SK-N-SH (cell line): ENCODE measurements around the gene RGS7BP. TPM values are rescaled to one million over a fixed set of nuclear protein-coding genes. Genes with fewer than 3 reads are reported as not detected.

Source experiments
- CTCF ChIA-PET: fragments of 300-600, 350-600 bp; formaldehyde crosslinking; extraction: SDS; loops from one replicate; lab custom pipeline; 2021; lab: Yijun Ruan, JAX
- POLR2A ChIA-PET: fragments of 350-600 bp; sonication (Branson Sonifier 250); formaldehyde crosslinking; extraction: SDS; loops from one replicate; lab custom pipeline; 2020; ENCODE audit warnings: antibody characterized with exemption, inconsistent platforms; lab: Yijun Ruan, JAX
- DNase-seq: peaks from one replicate; pipeline ENCODE4 v3.0.0; 2012
- H2AFZ ChIP-seq: fragments of 200-600 bp; sonication (generic); 2 replicates; pipeline ENCODE4 v1.8.1; 2016; ENCODE audit warnings: antibody characterized with exemption, mild to moderate bottlenecking, low read depth
- H3F3A ChIP-seq: fragments of 200-600 bp; sonication (generic); replicated peaks from 2 replicates; pipeline ENCODE3; 2016; ENCODE audit warnings: antibody characterized with exemption, mild to moderate bottlenecking; ENCODE audit not compliant: insufficient read depth
- H3K27ac ChIP-seq, 2 experiments: fragments of 200-500 bp in 1 of 2; fragments of 200-600 bp in 1 of 2; sonication (Bioruptor generic) in 1 of 2; sonication (generic), shearing (Covaris generic) in 1 of 2; 2 replicates each; pipeline versions ENCODE4 v1.5.1 to v1.6.1; 2014 to 2016; ENCODE audit warnings: low read depth in 2 of 2, inconsistent platforms in 1 of 2, low read length in 1 of 2, mild to moderate bottlenecking in 1 of 2, mixed read lengths in 1 of 2
- H3K27me3 ChIP-seq: fragments of 200-600 bp; sonication (generic), shearing (Covaris generic); 2 replicates; pipeline ENCODE4 v1.6.1; 2016; ENCODE audit warnings: mixed run types; ENCODE audit not compliant: insufficient read depth
- H3K36me3 ChIP-seq, 2 experiments: fragments of 200-500 bp in 1 of 2; fragments of 200-600 bp in 1 of 2; sonication (Bioruptor generic) in 1 of 2; sonication (generic) in 1 of 2; replicated peaks in 1 of 2; 2 replicates each; pipeline versions ENCODE3 to v1.5.1; 2014 to 2016; ENCODE audit warnings: low read length in 1 of 2, mild to moderate bottlenecking in 1 of 2; ENCODE audit not compliant: insufficient read depth in 2 of 2, control insufficient read depth in 1 of 2
- H3K4me1 ChIP-seq, 2 experiments: fragments of 200-500 bp in 1 of 2; fragments of 200-600 bp in 1 of 2; sonication (Bioruptor generic) in 1 of 2; sonication (generic), shearing (Covaris generic) in 1 of 2; 2 replicates each; pipeline versions ENCODE4 v1.5.1 to v1.6.1; 2014 to 2016; ENCODE audit warnings: low read depth in 1 of 2, low read length in 1 of 2, mixed run types in 1 of 2; ENCODE audit not compliant: insufficient read depth in 2 of 2, control insufficient read depth in 1 of 2
- H3K4me2 ChIP-seq: fragments of 200-600 bp; sonication (generic), shearing (Covaris generic); 2 replicates; pipeline ENCODE4 v1.6.1; 2017; ENCODE audit warnings: mixed run types
- H3K4me3 ChIP-seq, 2 experiments: fragments of 200-500 bp in 1 of 2; fragments of 200-600 bp in 1 of 2; sonication (Bioruptor generic) in 1 of 2; sonication (generic), shearing (Covaris generic) in 1 of 2; 2 replicates each; pipeline versions ENCODE4 v1.5.1 to v1.8.1; 2014 to 2016; ENCODE audit warnings: low read depth in 2 of 2, inconsistent platforms in 1 of 2, low read length in 1 of 2, mild to moderate bottlenecking in 1 of 2, mixed read lengths in 1 of 2, moderate library complexity in 1 of 2
- H3K79me2 ChIP-seq: fragments of 200-600 bp; sonication (generic); 2 replicates; pipeline ENCODE4 v1.8.1; 2017; ENCODE audit warnings: mild to moderate bottlenecking; ENCODE audit not compliant: insufficient read depth
- H3K9ac ChIP-seq: fragments of 200-600 bp; sonication (generic); 2 replicates; pipeline ENCODE4 v1.6.1; 2017; ENCODE audit warnings: mixed run types
- H3K9me2 ChIP-seq: fragments of 200-600 bp; sonication (generic); 2 replicates; pipeline ENCODE4 v1.6.1; 2017; ENCODE audit warnings: mixed run types
- H3K9me3 ChIP-seq: fragments of 200-600 bp; sonication (generic); 2 replicates; pipeline ENCODE4 v1.6.1; 2017; ENCODE audit warnings: mixed run types, mild to moderate bottlenecking, moderate library complexity
- H4K20me1 ChIP-seq: fragments of 200-600 bp; sonication (generic); 2 replicates; pipeline ENCODE4 v1.6.1; 2017; ENCODE audit warnings: mild to moderate bottlenecking, mixed run types; ENCODE audit not compliant: insufficient read depth
- CHD2 ChIP-seq: fragments of 150-350 bp; IDR thresholded peaks from 2 replicates; pipeline ENCODE4 v1.6.1; 2018; ENCODE audit warnings: low read length; ENCODE audit not compliant: partially characterized antibody
- EP300 ChIP-seq, 2 experiments: IDR thresholded peaks; 2 replicates each; pipeline versions ENCODE4 v1.4.0 to v1.6.1; 2012; ENCODE audit warnings: borderline replicate concordance in 1 of 2, low read depth in 1 of 2, low read length in 1 of 2
- FOXJ3 ChIP-seq: sonication (generic); formaldehyde crosslinking; IDR thresholded peaks from 2 replicates; pipeline ENCODE4 v1.5.1; 2020; ENCODE audit warnings: mild to moderate bottlenecking, missing genetic modification reagents
- FOXM1 ChIP-seq: IDR thresholded peaks from 2 replicates; pipeline ENCODE4 v1.4.0; 2012; ENCODE audit warnings: low read depth, mild to moderate bottlenecking
- GABPA ChIP-seq: IDR thresholded peaks from 2 replicates; pipeline ENCODE4 v1.4.0; 2012; ENCODE audit warnings: low read depth, mild to moderate bottlenecking
- MAX ChIP-seq: IDR thresholded peaks from 2 replicates; pipeline ENCODE4 v1.4.0; 2012; ENCODE audit warnings: low read depth
- MEF2A ChIP-seq: IDR thresholded peaks from 2 replicates; pipeline ENCODE4 v1.4.0; 2012; ENCODE audit warnings: low read depth, borderline replicate concordance
- MXI1 ChIP-seq: IDR thresholded peaks from 2 replicates; pipeline ENCODE4 v1.6.1; 2012; ENCODE audit warnings: mild to moderate bottlenecking, low read depth, low read length, improper control_type of control experiment
- NRF1 ChIP-seq: IDR thresholded peaks from 2 replicates; pipeline ENCODE4 v1.6.1; 2012; ENCODE audit warnings: low read depth, mild to moderate bottlenecking, low read length
- POLR2AphosphoS5 ChIP-seq: IDR thresholded peaks from 2 replicates; pipeline ENCODE4 v1.6.1; 2012; ENCODE audit warnings: low read depth, low read length
- RAD21 ChIP-seq: IDR thresholded peaks from 2 replicates; pipeline ENCODE4 v1.6.1; 2012; ENCODE audit warnings: mild to moderate bottlenecking, low read length
- RFX5 ChIP-seq: IDR thresholded peaks from 2 replicates; pipeline ENCODE4 v1.6.1; 2012; ENCODE audit warnings: mild to moderate bottlenecking, improper control_type of control experiment, low read length
- SMC3 ChIP-seq: IDR thresholded peaks from 2 replicates; pipeline ENCODE4 v1.6.1; 2012; ENCODE audit warnings: low read depth, low read length, improper control_type of control experiment
- TAF1 ChIP-seq: IDR thresholded peaks from 2 replicates; pipeline ENCODE4 v1.6.1; 2012; ENCODE audit warnings: low read depth, mild to moderate bottlenecking, low read length, moderate library complexity, borderline replicate concordance
- TCF12 ChIP-seq: IDR thresholded peaks from 2 replicates; pipeline ENCODE4 v1.4.0; 2012
- TEAD4 ChIP-seq: IDR thresholded peaks from 2 replicates; pipeline ENCODE4 v1.4.0; 2012; ENCODE audit warnings: mild to moderate bottlenecking, borderline replicate concordance; ENCODE audit not compliant: insufficient read depth
- YY1 ChIP-seq: IDR thresholded peaks from 2 replicates; pipeline ENCODE4 v1.4.0; 2012; ENCODE audit warnings: low read depth, mild to moderate bottlenecking
- WGBS: methylation state at CpG from one replicate; pipeline ENCODE4 v1.1.6; 2017; ENCODE audit warnings: low lambda C conversion rate; 5-methylcytosine and 5-hydroxymethylcytosine counted together
- polyA plus RNA-seq, 3 experiments: library from polyadenylated mRNA; depleted of rRNA; stranded (reverse); fragments of >200 nt; gene quantifications; 2 replicates each; pipeline ENCODE4 v1.2.3, GENCODE V29; 2012
- TF ChIP-seq, protein P1 (sequence below): IDR thresholded peaks from 2 replicates; pipeline ENCODE4 v1.4.0; 2012; ENCODE audit warnings: low read depth, borderline replicate concordance
- TF ChIP-seq, protein P2 (sequence below): fragments of 150-350 bp; IDR thresholded peaks from 2 replicates; pipeline ENCODE4 v1.6.1; 2016; ENCODE audit warnings: mild to moderate bottlenecking, low read depth, low read length
- TF ChIP-seq, protein P3 (sequence below): IDR thresholded peaks from 2 replicates; pipeline ENCODE4; 2012

RGS7BP gene
- polyA plus RNA-seq, 1 of the 3 experiments (the other 2 are of a cell fraction), result not detected

DNA sequence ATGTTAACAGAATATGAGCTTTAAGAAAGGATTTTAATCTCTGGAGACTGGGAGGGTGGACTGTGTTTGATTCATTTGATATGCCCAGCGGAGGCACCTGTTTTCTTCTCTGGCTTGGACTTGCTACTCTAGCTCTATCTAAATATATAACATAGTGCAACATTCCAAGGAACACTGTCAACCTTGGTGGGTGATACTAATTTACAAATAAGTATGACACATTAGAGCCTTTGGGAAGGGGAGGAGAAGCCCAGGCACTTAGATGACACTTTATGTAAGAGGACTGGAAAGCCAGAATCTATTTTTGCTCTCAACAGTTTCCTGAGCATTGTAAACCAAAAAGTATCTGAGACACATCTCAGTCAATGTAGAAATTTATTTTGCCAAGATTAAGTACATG is 101.1 kb downstream of the RGS7BP start:
- POLR2A ChIA-PET, result no interaction called here
- Histone ChIP-seq H4K20me1 (no peaks in the 10 kb centered on the region), H3K9ac (no peak overlapping the region), H3F3A (no peaks in the 10 kb centered on the region), H3K4me3 (no peak overlapping the region), H3K9me3 (no peaks in the 10 kb centered on the region), H3K27ac (no peak overlapping the region), H3K36me3 (no peaks in the 10 kb centered on the region), H3K79me2 (no peaks in the 10 kb centered on the region), H3K4me1 (no peaks in the 10 kb centered on the region), H3K9me2 (0 out of 2 replicates have a peak, but pooled peaks cover 3% of the 10 kb centered on the region), H3K27me3 (peaks cover 21% of the 10 kb centered on the region), H3K4me2 (no peak overlapping the region), H2AFZ (no peak overlapping the region)
- TF ChIP-seq, protein P1, sequence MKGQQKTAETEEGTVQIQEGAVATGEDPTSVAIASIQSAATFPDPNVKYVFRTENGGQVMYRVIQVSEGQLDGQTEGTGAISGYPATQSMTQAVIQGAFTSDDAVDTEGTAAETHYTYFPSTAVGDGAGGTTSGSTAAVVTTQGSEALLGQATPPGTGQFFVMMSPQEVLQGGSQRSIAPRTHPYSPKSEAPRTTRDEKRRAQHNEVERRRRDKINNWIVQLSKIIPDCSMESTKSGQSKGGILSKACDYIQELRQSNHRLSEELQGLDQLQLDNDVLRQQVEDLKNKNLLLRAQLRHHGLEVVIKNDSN, result no peak
- TF ChIP-seq TCF12 (no peak), TAF1 (no peak), POLR2AphosphoS5 (no peak), YY1 (no peak), CHD2 (no peak), GABPA (no peak), FOXJ3 (CRISPR knock-in tag) (no peak), NRF1 (no peak), FOXM1 (no peak), MEF2A (no peak), TEAD4 (no peak), RFX5 (no peak), MAX (no peak), SMC3 (no peak), EP300 (IDR thresholded peaks at IDR 0.05; ENCODE audit: borderline replicate concordance in 1 of 2, low read depth in 1 of 2, low read length in 1 of 2) (no peak), MXI1 (no peak), RAD21 (no peak)
- TF ChIP-seq, protein P2, sequence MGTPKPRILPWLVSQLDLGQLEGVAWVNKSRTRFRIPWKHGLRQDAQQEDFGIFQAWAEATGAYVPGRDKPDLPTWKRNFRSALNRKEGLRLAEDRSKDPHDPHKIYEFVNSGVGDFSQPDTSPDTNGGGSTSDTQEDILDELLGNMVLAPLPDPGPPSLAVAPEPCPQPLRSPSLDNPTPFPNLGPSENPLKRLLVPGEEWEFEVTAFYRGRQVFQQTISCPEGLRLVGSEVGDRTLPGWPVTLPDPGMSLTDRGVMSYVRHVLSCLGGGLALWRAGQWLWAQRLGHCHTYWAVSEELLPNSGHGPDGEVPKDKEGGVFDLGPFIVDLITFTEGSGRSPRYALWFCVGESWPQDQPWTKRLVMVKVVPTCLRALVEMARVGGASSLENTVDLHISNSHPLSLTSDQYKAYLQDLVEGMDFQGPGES, result no peak
- TF ChIP-seq, protein P3, sequence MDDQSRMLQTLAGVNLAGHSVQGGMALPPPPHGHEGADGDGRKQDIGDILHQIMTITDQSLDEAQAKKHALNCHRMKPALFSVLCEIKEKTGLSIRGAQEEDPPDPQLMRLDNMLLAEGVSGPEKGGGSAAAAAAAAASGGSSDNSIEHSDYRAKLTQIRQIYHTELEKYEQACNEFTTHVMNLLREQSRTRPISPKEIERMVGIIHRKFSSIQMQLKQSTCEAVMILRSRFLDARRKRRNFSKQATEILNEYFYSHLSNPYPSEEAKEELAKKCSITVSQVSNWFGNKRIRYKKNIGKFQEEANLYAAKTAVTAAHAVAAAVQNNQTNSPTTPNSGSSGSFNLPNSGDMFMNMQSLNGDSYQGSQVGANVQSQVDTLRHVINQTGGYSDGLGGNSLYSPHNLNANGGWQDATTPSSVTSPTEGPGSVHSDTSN, result no peak
- CTCF ChIA-PET, result interaction anchor here (8.4 kb wide), 1 partner anchor 376 kb away, joined by 120 read pairs; no protein-coding TSS in a partner anchor
- WGBS, result 3% methylated on average over 1 of the region's 1 CpG
- DNase-seq, result no peak
